GM21619 (cell line): ENCODE data around the gene GABRA5.
"Not testable (repeated sequence)": the region's sequence is repeated elsewhere in the genome, so short reads cannot be mapped to it uniquely, and the experiment has no call there.

Experiments
- ATAC-seq: cut with Tn5 transposase; IDR thresholded peaks from one replicate; pipeline ENCODE4 v1.9.1; 2021; ENCODE audit not compliant: unreplicated experiment

GABRA5 gene

DNA sequence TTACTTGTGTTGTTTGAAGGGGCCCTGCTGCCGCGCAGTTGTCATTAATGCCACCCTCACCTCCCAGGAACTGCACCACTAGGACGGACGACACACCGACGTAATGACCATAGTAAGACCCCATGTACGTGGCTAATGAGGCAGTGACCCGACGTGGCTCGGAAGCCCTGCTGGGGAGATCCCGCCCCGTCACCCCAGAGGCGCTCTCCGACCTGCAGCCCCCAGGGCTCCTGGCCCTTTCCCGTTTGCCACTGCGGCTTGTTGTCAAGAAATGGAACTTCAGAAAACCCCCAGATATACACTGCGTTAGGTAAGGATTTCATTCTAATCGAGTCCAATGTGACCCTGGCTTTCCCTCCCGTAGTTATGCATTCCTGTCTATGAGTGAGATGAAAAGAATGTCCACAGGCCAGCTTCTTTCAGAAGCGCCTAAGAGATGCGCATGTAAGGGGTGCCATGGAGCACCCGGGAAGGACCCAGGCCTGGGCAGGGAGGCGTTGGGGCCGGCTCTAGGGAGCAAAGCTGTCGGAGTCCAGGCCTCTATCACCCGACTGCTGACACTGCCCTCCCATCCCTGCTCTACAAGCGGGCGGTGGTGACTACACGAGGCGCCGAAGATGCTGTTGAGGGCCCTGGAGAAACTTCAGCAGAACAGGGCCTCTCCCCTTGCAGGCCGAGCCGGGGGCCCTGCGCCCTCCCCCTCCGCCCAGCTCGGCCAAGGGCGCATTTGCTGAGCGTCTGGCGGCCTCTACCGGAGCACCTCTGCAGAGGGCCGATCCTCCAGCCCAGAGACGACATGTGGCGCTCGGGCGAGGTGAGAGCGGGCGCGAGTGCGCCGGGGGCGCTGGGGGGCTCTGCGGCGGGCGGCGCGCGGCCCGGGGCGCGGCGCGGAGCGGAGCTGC lies at the start of gene GABRA5:
Gene GABRA5 (plus strand): TSS at position 765 of the 902 bp plus-strand sequence. CDS start 2,187 bp downstream, outside the sequence.
- ATAC-seq, result no peak

- not testable (repeated sequence) for ATAC-seq
Observed at GRCh38 chr15:26831191-26831590, 35.7 kb upstream of the GABRA5 start.

GRCh38 chr15:26831951-26832350 lies 34.9 kb upstream of the GABRA5 start:
- no peak for ATAC-seq

DNA sequence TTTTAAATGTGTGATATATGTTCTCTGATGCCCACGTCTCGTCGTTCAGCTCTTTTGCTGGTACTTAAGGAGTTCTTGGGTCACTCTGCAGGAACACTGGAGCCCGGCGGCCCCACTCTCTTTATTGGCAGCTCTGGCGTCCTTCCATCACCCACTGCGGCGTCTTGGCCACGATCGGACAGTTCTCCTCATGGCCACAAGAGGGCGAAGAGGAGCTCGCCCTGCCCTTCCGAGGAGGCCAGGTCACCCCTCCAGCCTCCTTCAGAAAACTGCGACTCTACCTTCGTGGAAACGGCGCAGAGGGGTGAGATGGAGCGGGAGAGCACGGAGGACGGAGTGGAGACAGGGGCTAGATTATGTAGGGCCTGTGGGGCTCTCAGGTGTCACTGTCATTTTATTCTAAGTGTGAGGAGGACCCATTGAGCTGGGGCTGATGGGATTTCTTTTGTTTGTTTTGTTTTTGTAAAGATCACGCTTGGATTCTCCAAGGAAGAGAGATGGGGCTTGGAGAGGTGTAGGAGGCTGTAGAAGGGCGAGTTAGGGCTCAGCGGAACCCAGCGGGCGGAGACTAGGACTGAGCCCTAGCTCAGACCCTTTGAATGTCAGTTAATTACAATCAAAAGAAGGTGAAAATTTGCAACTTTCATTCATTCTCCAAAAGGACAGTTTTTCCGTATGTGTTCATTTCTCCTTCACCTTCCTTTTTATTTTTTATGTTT lies 28.0 kb upstream of the GABRA5 start:
- no peak for ATAC-seq

DNA sequence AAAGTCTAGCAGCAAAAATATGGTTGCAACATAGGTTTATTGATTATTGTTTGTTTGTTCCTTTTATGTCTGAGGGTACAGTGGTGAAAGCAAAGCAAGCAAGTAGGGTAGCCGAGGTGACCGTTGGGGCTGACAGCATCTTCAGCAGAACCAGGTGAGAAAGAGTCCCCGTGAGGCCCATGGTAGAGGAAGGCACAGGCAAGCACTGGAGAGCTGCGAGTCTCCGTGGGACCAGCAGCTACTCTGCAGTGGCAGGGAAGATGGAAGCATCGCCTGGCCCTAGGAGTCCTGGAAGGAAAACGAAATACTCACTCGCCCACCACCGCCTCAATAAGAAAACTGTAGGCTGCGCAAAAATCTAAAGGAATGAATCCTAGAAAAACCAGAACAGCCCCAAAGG lies 25.3 kb upstream of the GABRA5 start:
- ATAC-seq, result no peak

DNA sequence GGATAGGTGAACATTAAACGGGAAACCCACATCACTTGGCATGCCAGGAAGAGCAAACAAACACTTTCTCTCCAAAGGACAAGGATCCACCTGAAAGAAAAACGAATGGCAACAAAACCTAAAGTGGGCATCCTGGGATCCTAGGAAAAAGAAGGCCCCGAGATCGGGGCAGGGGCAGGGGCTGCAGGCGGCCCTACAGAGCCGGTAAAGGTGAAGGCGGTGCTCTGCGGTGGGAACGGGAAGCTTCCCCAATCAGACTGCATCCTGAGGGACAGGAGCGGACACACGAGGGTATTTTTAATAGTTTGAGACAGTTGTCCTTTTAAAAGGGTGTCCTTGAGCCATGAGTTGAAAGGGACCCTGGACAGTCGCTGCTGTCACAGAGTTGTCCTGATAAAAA lies 24.9 kb upstream of the GABRA5 start:
- ATAC-seq, result no peak

DNA sequence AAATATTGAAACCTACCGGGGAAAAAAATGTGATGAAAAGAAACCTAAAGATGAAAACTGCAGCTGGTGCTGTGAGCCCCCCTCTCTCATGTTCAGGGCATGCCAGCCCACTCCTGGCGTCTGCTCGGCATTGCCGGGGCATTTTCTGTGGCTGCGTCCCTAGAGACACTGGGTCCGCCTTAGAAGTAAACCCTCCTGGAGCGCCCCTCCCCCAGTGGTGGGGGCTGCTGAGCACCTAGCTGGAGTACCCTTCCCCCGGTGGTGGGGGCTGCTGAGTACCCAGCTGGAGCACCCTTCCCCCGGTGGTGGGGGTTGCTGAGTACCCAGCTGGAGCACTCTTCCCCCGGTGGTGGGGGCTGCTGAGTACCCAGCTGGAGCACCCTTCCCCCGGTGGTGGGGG lies 24.5 kb upstream of the GABRA5 start:
- no peak for ATAC-seq

GRCh38 chr15:26844901-26845300 lies 22.0 kb upstream of the GABRA5 start:
- ATAC-seq, result no peak

- ATAC-seq, result no peak
Observed at GRCh38 chr15:26848498-26848897, 18.4 kb upstream of the GABRA5 start.

- no peak for ATAC-seq
Observed at GRCh38 chr15:26850161-26850560, 16.7 kb upstream of the GABRA5 start.

- no peak for ATAC-seq
Observed at GRCh38 chr15:26852980-26853379, 13.9 kb upstream of the GABRA5 start.

DNA sequence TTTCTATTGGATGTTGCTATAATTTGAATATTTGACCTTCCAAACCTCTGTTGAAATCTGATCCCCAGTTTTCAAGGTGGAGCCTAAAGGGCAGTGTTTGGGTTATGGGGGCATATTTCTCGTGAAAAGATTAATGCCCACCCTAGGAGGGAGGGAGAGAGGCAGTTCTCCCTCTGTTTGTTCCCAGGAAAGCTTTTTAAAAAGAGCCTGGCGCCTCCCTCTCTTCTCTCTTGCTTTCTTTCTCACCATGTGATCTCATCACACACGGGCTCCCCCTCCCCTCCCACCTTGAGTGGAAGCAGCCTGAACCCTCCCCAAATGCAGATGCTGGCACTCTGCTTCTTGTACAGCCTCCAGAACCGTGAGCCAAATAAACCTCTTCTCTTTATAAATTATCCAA lies 12.4 kb upstream of the GABRA5 start:
- ATAC-seq, result no peak

- ATAC-seq, result no peak
Observed at GRCh38 chr15:26864664-26865191, 2.1 kb upstream of the GABRA5 start.

GRCh38 chr15:26867200-26868007 lies 542 bp downstream of the GABRA5 start:
- ATAC-seq, result no peak

DNA sequence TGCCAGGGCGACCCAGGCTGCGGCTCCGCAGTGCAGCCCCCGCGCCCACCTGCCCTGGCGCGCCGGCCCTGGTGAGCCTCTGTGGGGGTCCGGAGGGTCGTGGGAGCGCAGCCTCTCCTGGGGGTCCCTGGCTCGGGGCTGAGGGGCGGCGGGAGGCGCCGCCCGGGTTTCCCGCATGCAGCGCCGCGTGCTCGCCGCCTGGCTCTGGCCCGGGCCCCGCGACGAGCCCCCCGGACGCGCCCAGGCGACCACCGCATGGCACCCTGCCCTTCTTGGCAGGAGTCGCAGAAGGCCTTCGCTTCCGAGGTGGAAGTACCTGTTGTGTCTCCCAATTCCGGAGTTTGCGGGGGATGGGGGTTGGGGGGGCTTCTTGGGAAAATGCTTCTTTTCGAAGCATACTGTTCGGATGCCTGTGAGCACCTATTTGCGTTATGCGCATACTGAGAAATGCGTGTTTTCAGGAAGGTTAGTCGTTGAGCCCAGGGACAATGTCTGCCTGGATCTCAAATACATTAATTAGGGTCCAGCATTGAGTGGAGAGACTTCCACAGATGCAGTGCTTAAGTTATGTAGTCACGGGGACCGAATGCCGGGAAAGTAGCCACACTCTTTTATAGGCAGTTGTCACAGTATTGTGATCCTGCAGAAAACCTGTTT lies 1.3 kb downstream of the GABRA5 start:
- no peak for ATAC-seq

DNA sequence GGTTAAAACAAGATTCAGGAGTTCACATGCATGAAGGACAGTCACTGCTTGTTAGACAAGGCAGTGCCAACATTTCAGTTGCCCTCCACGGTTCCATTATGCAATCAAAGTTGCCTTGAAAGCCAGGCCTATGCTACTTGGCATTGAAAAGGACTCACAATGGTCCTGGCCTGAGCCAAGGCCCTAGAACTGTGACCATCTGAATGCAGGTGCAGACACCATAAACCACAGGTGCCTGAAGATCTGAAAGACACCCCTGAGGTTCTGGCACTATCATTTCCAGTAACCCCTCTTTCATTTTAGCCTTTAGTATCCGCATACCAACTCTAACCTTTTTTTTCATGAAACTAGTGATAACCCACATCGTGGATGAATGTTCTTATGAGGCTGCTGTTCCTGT lies 2.8 kb downstream of the GABRA5 start:
- no peak for ATAC-seq

GRCh38 chr15:26870346-26870745 lies 3.5 kb downstream of the GABRA5 start:
- no peak for ATAC-seq

GRCh38 chr15:26872206-26872605 lies 5.3 kb downstream of the GABRA5 start:
- no peak for ATAC-seq

DNA sequence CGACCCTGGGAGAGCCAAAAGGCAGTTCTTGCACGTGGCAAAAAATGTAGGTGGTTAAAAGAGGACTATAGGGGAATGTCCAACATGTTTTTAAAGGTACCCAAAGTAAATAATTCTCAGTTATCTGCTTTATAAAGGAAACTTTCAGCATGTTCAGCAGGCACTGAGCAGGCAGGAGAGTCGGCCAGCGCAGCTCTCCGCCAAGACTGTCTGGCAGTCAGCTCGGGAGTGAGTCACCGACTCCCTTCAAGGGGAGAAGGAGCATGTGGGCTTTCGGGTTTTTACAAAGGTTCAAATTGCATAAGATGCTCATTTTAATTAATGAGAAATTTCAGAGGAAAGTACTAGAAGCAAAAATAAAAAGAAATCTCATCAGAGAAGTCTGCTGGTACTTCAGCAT lies 7.0 kb downstream of the GABRA5 start:
- no peak for ATAC-seq

DNA sequence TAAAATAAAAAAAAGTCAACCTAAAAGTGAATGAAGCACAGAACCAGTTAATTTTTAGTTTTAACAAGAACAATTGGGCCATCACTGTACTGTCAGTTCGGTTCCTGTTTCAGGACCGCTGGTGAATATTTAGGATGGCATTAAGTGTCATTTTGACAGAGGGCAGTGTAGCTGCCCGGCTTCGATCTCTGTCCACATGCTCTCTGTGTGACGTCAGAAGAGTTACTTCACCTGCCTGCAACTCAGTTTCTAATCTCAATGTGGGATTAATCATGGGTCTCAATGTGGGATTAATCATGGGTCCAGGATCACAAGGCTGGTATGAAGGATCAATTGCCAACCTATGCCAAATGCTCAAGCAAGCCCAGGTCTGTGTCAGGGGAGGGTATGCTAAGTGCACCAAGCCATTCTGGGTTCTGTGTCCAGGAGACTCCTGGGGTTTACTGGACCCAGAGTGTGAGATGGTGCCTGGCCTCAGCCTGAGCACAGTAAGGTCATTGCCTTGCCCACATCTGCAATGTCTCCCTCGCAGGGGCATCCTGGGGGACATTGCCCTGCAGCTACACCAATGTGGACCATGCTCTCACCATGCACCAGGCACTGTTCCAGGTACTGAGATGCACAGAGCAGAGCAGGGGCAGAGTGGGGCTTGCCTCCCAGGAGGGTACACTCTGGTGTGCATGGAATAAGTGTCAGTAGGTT lies 8.1 kb downstream of the GABRA5 start:
- no peak for ATAC-seq
